Karpas-422 (cell line): ENCODE results near the gene RACK1. TPM values are rescaled to one million over a fixed set of nuclear protein-coding genes. Genes with fewer than 3 reads are reported as not detected.

Experiments
- DNase-seq: peaks from one replicate; pipeline ENCODE4 v3.0.0-alpha.2; 2015
- H2AFZ ChIP-seq: fragments of 200-600 bp; sonication (generic); 2 replicates; pipeline ENCODE4 v1.6.1; 2014; ENCODE audit warnings: antibody characterized with exemption, low read length, mixed read lengths
- H3K27ac ChIP-seq: fragments of 200-600 bp; sonication (generic); 2 replicates; pipeline ENCODE4 v1.5.1; 2014; ENCODE audit warnings: mild to moderate bottlenecking, low read length, moderate library complexity
- H3K27me3 ChIP-seq: fragments of 200-600 bp; sonication (generic); 2 replicates; pipeline ENCODE4 v1.6.1; 2014; ENCODE audit warnings: low read length, mixed read lengths
- H3K36me3 ChIP-seq: fragments of 200-600 bp; sonication (generic); 2 replicates; pipeline ENCODE4 v1.6.1; 2014; ENCODE audit warnings: low read length, mixed read lengths; ENCODE audit not compliant: insufficient read depth
- H3K4me1 ChIP-seq: fragments of 200-600 bp; sonication (generic); 2 replicates; pipeline ENCODE4 v1.6.1; 2014; ENCODE audit warnings: mild to moderate bottlenecking, low read length, mixed read lengths
- H3K4me2 ChIP-seq: fragments of 200-600 bp; sonication (generic); 2 replicates; pipeline ENCODE4 v1.6.1; 2014; ENCODE audit warnings: low read length, low read depth, mild to moderate bottlenecking; ENCODE audit not compliant: poor library complexity, severe bottlenecking
- H3K4me3 ChIP-seq: fragments of 200-600 bp; sonication (generic); 2 replicates; pipeline ENCODE4 v1.5.1; 2014; ENCODE audit warnings: mild to moderate bottlenecking, antibody characterized with exemption, low read length, mixed read lengths
- H3K79me2 ChIP-seq: fragments of 200-600 bp; sonication (generic); 2 replicates; pipeline ENCODE4 v1.6.1; 2014; ENCODE audit warnings: mild to moderate bottlenecking, low read length, mixed read lengths
- H3K9ac ChIP-seq: fragments of 200-600 bp; sonication (generic); 2 replicates; pipeline ENCODE4 v1.6.0; 2014; ENCODE audit warnings: low read length
- H3K9me2 ChIP-seq: fragments of 200-600 bp; sonication (generic), shearing (Covaris generic); replicated peaks from 2 replicates; pipeline ENCODE4 v1.6.0; 2014; ENCODE audit warnings: mild to moderate bottlenecking, low read length, moderate library complexity; ENCODE audit not compliant: insufficient read depth
- H3K9me3 ChIP-seq: fragments of 300-700, 200-600 bp; sonication (generic); 2 replicates; pipeline ENCODE4 v1.6.1; 2014; ENCODE audit warnings: low read length, mixed read lengths
- H4K20me1 ChIP-seq: fragments of 200-600 bp; sonication (generic); 2 replicates; pipeline ENCODE4 v1.6.1; 2014; ENCODE audit warnings: mild to moderate bottlenecking, antibody characterized with exemption, low read length, low read depth; ENCODE audit not compliant: insufficient read depth
- total RNA-seq: library from RNA; depleted of rRNA; stranded (reverse); fragments of >200 nt; shearing (Covaris generic); gene quantifications from 2 replicates; pipeline ENCODE4 v1.2.3, GENCODE V29; 2014; ENCODE audit warnings: low replicate concordance

RACK1 gene
- total RNA-seq, 1 experiment from 2014 or later, result 7,026 TPM

DNA sequence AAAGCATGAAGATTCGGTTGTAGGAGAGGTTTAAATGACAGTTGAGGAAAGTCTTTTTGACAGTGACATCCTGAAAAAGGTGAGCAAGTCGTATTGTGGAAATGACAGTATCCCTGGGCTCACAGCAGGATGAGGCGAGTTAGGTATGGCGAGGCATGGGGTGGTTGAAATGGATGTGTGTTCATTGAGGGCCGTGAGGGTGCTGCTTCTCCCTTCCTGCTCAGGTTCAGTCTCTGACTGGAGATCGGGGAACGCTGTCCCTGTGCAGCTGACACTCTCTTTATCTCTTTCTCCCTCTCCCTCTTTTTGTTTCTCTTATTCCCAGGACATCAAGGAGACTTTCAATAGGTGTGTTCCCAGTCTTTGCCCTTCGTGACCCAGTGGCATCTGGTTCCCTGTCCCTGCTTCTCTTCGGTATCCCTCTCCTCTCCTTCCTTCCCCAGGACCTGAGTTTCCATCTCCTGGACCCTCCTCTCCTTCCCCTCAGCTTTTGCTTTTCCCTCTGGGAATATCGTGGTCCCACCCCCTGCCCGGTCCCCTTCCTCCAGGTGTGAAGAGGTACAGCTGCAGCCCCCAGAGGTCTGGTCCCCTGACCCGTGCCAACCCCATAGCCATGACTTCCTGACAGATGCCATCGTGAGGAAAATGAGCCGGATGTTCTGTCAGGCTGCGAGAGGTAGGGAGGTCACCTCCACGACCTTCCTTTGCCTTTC is 10.5 kb downstream of the RACK1 start:
- DNase-seq, result no peak
- Histone ChIP-seq H3K27me3 (no peaks in the 10 kb centered on the region), H3K4me3 (no peak overlapping the region), H3K9ac (no peak overlapping the region), H3K36me3 (peaks cover 23% of the 10 kb centered on the region), H3K4me2 (no peak overlapping the region), H3K27ac (no peak overlapping the region), H4K20me1 (peaks cover 10% of the 10 kb centered on the region; the same call in 1 of the 2 replicates), H3K4me1 (no peaks in the 10 kb centered on the region), H2AFZ (no peak overlapping the region), H3K9me2 (no peaks in the 10 kb centered on the region), H3K79me2 (0 out of 2 replicates have a peak, but pooled peaks cover 3% of the 10 kb centered on the region), H3K9me3 (no peaks in the 10 kb centered on the region)

DNA sequence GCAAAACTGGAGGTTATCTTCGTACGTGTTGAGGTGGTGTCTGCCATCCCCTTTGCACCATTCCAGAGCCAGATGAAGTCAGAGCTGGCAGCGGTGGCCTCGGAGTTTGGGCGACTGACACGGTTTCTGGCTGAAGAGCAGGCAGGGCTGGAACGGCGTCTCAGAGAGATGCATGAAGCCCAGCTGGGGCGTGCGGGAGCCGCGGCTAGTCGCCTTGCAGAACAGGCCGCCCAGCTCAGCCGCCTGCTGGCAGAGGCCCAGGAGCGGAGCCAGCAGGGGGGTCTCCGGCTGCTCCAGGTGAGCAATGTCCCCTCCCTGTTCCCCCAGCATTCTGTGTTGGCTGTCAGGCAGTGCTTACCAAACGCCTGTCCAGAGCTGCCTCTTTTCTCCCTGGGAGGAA is 11.1 kb downstream of the RACK1 start:
- no peak overlapping the region for H3K9ac ChIP-seq
- H3K79me2 ChIP-seq, result peaks cover 7% of the 10 kb centered on the region
- no peak overlapping the region for H3K27ac ChIP-seq
- H3K4me1 ChIP-seq, result no peaks in the 10 kb centered on the region
- no peaks in the 10 kb centered on the region for H3K9me2 ChIP-seq
- H2AFZ ChIP-seq, result no peak overlapping the region
- DNase-seq, result no peak
- H3K4me2 ChIP-seq, result no peak overlapping the region
- H3K27me3 ChIP-seq, result no peaks in the 10 kb centered on the region
- no peak overlapping the region for H3K4me3 ChIP-seq
- peaks cover 3% of the 10 kb centered on the region; the same call in 1 of the 2 replicates for H4K20me1 ChIP-seq
- peaks cover 20% of the 10 kb centered on the region for H3K36me3 ChIP-seq
- no peaks in the 10 kb centered on the region for H3K9me3 ChIP-seq

DNA sequence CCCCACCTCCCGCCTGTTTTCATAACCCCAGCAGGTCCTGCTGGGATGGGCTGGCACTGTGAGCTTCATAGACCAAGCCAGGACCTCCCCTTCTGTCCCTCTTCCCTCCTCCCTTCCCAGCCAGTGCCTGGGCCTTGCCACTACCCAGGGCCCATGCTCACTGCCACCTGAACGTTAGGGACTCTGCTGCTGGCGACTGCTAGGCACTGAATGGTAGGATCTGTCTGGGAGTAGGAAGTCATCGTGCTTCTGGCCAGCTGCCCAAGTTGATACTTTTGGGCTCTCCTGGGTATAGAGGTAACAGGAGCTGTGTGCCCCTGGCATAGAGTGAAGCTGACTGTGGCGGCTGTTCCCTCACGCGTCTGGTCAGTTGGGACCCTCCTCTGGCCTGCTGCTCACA is 12.3 kb downstream of the RACK1 start:
- H3K27me3 ChIP-seq, result no peaks in the 10 kb centered on the region
- peaks cover 12% of the 10 kb centered on the region; the same call in 1 of the 2 replicates for H3K36me3 ChIP-seq
- H3K9me2 ChIP-seq, result no peaks in the 10 kb centered on the region
- peaks cover 2% of the 10 kb centered on the region for H3K4me1 ChIP-seq
- peak; percentile 42 for DNase-seq
- no peaks in the 10 kb centered on the region for H4K20me1 ChIP-seq
- H3K9me3 ChIP-seq, result no peaks in the 10 kb centered on the region
- H3K4me3 ChIP-seq, result no peak overlapping the region
- no peak overlapping the region for H3K27ac ChIP-seq
- no peak overlapping the region for H2AFZ ChIP-seq
- H3K79me2 ChIP-seq, result peaks cover 17% of the 10 kb centered on the region
- no peak overlapping the region for H3K9ac ChIP-seq
- H3K4me2 ChIP-seq, result no peak overlapping the region

DNA sequence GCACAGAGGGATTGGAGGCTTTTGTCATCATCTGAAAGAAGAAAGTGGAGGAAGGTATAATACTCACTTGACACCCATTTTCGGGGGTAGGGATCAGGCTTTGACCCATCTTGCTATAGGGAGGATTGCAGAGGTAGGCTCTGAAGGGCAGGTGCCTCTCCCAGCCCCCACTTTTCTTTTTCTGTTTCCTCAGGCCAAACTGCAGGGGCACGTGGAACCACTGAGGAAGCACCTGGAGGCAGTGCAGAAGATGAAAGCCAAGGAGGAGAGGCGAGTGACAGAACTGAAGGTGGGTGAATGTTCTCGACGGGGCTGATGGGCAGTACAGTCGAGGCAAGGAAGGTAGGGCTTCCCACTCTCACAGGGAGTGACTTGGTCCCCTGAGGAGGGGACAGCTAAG is 13.2 kb downstream of the RACK1 start:
- H3K79me2 ChIP-seq, result peaks cover 26% of the 10 kb centered on the region
- no peaks in the 10 kb centered on the region for H3K27me3 ChIP-seq
- H3K9ac ChIP-seq, result no peak overlapping the region
- H3K4me3 ChIP-seq, result no peak overlapping the region
- H3K4me2 ChIP-seq, result no peak overlapping the region
- H4K20me1 ChIP-seq, result no peaks in the 10 kb centered on the region
- peak; percentile 38 for DNase-seq
- no peak overlapping the region for H2AFZ ChIP-seq
- peaks cover 7% of the 10 kb centered on the region; the same call in 1 of the 2 replicates for H3K36me3 ChIP-seq
- H3K4me1 ChIP-seq, result peaks cover 11% of the 10 kb centered on the region
- H3K9me3 ChIP-seq, result no peaks in the 10 kb centered on the region
- H3K27ac ChIP-seq, result no peak overlapping the region
- H3K9me2 ChIP-seq, result no peaks in the 10 kb centered on the region

DNA sequence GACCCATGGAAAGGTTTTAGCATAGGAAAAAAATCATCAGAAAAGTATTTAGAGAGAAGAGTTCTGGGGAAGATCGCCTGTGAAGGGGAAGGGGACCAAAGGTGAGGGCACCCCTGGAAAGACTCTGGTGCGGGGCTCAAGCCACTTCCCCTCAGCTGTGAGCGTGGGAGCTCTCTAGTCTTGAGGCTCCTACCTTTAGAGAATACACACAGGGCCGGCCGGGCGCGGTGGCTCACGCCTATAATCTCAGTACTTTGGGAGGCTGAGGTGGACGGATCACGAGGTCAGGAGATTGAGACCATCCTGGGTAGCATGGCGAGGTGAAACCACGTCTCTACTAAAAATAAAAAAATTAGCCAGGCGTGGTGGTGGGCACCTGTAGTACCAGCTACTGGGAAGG is 13.7 kb downstream of the RACK1 start:
- H3K36me3 ChIP-seq, result peaks cover 7% of the 10 kb centered on the region; the same call in 1 of the 2 replicates
- no peak overlapping the region for H3K9ac ChIP-seq
- H3K4me2 ChIP-seq, result no peak overlapping the region
- no peak overlapping the region for H3K27ac ChIP-seq
- H3K4me1 ChIP-seq, result peaks cover 16% of the 10 kb centered on the region
- H2AFZ ChIP-seq, result no peak overlapping the region
- no peaks in the 10 kb centered on the region for H4K20me1 ChIP-seq
- no peak overlapping the region for H3K4me3 ChIP-seq
- peak; percentile 29 for DNase-seq
- H3K9me3 ChIP-seq, result no peaks in the 10 kb centered on the region
- H3K9me2 ChIP-seq, result no peaks in the 10 kb centered on the region
- H3K27me3 ChIP-seq, result no peaks in the 10 kb centered on the region
- H3K79me2 ChIP-seq, result peaks cover 31% of the 10 kb centered on the region

DNA sequence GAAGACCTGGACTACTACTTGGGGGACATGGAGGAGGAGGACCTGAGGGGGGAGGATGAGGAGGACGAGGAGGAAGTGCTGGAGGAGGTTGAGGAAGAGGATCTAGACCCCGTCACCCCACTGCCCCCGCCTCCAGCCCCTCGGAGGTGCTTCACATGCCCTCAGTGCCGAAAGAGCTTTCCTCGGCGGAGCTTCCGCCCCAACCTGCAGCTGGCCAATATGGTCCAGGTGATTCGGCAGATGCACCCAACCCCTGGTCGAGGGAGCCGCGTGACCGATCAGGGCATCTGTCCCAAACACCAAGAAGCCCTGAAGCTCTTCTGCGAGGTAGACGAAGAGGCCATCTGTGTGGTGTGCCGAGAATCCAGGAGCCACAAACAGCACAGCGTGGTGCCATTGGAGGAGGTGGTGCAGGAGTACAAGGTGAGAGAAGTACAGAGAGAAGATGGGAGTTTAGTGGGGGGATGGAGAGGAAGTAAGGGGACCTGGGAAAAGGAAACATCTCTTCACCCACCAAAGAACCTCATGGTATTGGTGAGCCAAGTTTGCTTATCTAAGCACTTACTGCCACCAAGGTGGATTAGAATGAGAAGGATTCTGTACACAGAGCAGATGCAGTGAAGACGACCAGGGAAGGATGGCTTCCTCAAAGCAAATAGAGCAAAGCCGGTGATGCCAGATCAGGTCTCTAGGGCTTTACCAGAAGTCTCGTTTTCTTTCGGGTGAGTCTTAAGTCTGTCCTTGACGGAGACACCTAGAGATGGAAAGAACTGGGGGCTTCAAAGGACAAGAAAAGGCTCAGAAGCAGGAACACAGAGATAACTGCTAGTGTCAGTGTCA is 19.1 kb downstream of the RACK1 start:
- DNase-seq, result peak; percentile 86
- Histone ChIP-seq H3K9me2 (no peaks in the 10 kb centered on the region), H3K9me3 (no peaks in the 10 kb centered on the region), H3K9ac (peak overlapping the region; percentile 86), H3K79me2 (peaks cover 42% of the 10 kb centered on the region), H3K27me3 (no peaks in the 10 kb centered on the region), H3K27ac (peak overlapping the region; percentile 96), H2AFZ (no peak overlapping the region; the same call in 1 of the 2 replicates), H3K4me1 (peaks cover 38% of the 10 kb centered on the region), H3K36me3 (peaks cover 5% of the 10 kb centered on the region; the same call in 1 of the 2 replicates), H3K4me2 (peak overlapping the region; percentile 98), H3K4me3 (peak overlapping the region; percentile 96), H4K20me1 (no peaks in the 10 kb centered on the region)

DNA sequence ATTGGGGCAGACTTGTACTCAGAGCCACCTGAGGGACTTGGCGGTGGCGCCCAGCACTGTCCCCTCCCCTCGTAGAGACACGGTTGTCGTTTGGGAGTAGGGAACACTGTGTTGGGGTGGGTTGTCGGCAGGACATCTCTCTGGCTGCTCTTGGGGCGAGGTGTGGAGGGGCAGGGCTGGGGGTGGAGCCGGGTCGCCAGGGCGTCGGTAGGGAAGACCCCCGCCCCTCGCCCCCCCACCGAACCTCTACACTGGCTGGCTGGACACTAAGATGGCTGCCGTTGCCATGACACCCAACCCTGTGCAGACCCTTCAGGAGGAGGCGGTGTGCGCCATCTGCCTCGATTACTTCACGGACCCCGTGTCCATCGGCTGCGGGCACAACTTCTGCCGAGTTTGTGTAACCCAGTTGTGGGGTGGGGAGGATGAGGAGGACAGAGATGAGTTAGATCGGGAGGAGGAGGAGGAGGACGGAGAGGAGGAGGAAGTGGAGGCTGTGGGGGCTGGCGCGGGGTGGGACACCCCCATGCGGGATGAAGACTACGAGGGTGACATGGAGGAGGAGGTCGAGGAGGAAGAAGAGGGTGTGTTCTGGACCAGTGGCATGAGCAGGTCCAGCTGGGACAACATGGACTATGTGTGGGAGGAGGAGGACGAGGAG is 19.8 kb downstream of the RACK1 start:
- no peaks in the 10 kb centered on the region for H3K27me3 ChIP-seq
- H3K36me3 ChIP-seq, result peaks cover 5% of the 10 kb centered on the region; the same call in 1 of the 2 replicates
- peak; percentile 84 for DNase-seq
- peaks cover 40% of the 10 kb centered on the region for H3K79me2 ChIP-seq
- H3K9me2 ChIP-seq, result no peaks in the 10 kb centered on the region
- peak overlapping the region; percentile 96 for H3K27ac ChIP-seq
- peak overlapping the region; percentile 86 for H3K9ac ChIP-seq
- H3K9me3 ChIP-seq, result no peaks in the 10 kb centered on the region
- no peak overlapping the region for H2AFZ ChIP-seq
- H4K20me1 ChIP-seq, result no peaks in the 10 kb centered on the region
- H3K4me3 ChIP-seq, result peak overlapping the region; percentile 96
- peaks cover 38% of the 10 kb centered on the region for H3K4me1 ChIP-seq
- peak overlapping the region; percentile 98 for H3K4me2 ChIP-seq
